HEK293 (cell line): Measurements from ENCODE around the gene CFAP69.

Source experiments
- CTCF ChIA-PET: fragments of 350-600 bp; formaldehyde crosslinking; extraction: SDS; loops from one replicate; lab custom pipeline; 2021; ENCODE audit warnings: antibody characterized with exemption; lab: Yijun Ruan, JAX
- POLR2A ChIA-PET: fragments of 300-600 bp; formaldehyde crosslinking; extraction: SDS; loops from one replicate; lab custom pipeline; 2020; ENCODE audit warnings: antibody characterized with exemption, inconsistent platforms; lab: Yijun Ruan, JAX
- H3K27ac ChIP-seq: fragments of 200-500 bp; sonication (Bioruptor generic); 2 replicates; pipeline ENCODE4 v1.5.1; 2014; ENCODE audit warnings: low read depth, low read length, control low read depth, inconsistent platforms; ENCODE audit errors: extremely low read depth
- H3K36me3 ChIP-seq, 2 experiments: fragments of 200-500 bp in 1 of 2; sonication (Bioruptor generic) in 1 of 2; 1 replicate in 1 of 2; 2 replicates in 1 of 2; pipeline ENCODE4 v1.5.1; 2014 to 2017; ENCODE audit warnings: inconsistent platforms in 2 of 2, low read length in 2 of 2; ENCODE audit not compliant: control insufficient read depth in 2 of 2, insufficient read depth in 1 of 2
- H3K4me1 ChIP-seq: fragments of 200-500 bp; sonication (Bioruptor generic); 2 replicates; pipeline ENCODE4 v1.5.1; 2014; ENCODE audit warnings: mild to moderate bottlenecking, low read length, inconsistent platforms; ENCODE audit not compliant: control insufficient read depth, insufficient read depth
- H3K4me3 ChIP-seq: 2 replicates; pipeline ENCODE4 v1.5.1; 2011; ENCODE audit warnings: low read depth, mild to moderate bottlenecking, control low read depth, low read length, moderate library complexity
- H3K9me3 ChIP-seq: fragments of 200-500 bp; sonication (Bioruptor generic); 2 replicates; pipeline ENCODE4 v1.5.1; 2014; ENCODE audit warnings: low read depth, low read length, inconsistent platforms; ENCODE audit not compliant: control insufficient read depth, insufficient read depth
- BCL11B ChIP-seq: fragments of 450-650 bp; formaldehyde crosslinking; IDR thresholded peaks from 2 replicates; pipeline ENCODE4 v1.5.1; 2016; ENCODE audit warnings: low read depth, missing biosample characterization, missing genetic modification characterization
- GLIS1 ChIP-seq: fragments of 450-650 bp; formaldehyde crosslinking; IDR thresholded peaks from 2 replicates; pipeline ENCODE4 v1.5.1; 2016; ENCODE audit warnings: missing biosample characterization, missing genetic modification characterization
- HOXA7 ChIP-seq: sonication (generic); formaldehyde crosslinking; IDR thresholded peaks from 2 replicates; pipeline ENCODE4 v1.8.1; 2022; ENCODE audit warnings: missing genetic modification reagents, borderline replicate concordance
- IKZF3 ChIP-seq: fragments of 450-650 bp; IDR thresholded peaks from 2 replicates; pipeline ENCODE4 v1.5.0; 2018; ENCODE audit warnings: missing biosample characterization, mild to moderate bottlenecking, missing genetic modification characterization, moderate library complexity
- KLF1 ChIP-seq: fragments of 450-650 bp; formaldehyde crosslinking; IDR thresholded peaks from 2 replicates; pipeline ENCODE4 v1.5.1; 2016; ENCODE audit warnings: missing biosample characterization, missing genetic modification characterization
- KLF9 ChIP-seq: fragments of 450-650 bp; formaldehyde crosslinking; IDR thresholded peaks from 2 replicates; pipeline ENCODE4 v1.5.1; 2016; ENCODE audit warnings: missing biosample characterization, missing genetic modification characterization, low read depth
- MZF1 ChIP-seq: fragments of 450-650 bp; formaldehyde crosslinking; IDR thresholded peaks from 2 replicates; pipeline ENCODE4 v1.5.1; 2017; ENCODE audit warnings: missing biosample characterization, missing genetic modification characterization, borderline replicate concordance
- PRDM4 ChIP-seq: fragments of 450-650 bp; formaldehyde crosslinking; IDR thresholded peaks from 2 replicates; pipeline ENCODE4 v1.5.1; 2017; ENCODE audit warnings: missing biosample characterization, missing genetic modification characterization
- ZBTB11 ChIP-seq: fragments of 450-650 bp; formaldehyde crosslinking; conservative IDR thresholded peaks from 2 replicates; pipeline ENCODE4 v1.5.1; 2016; ENCODE audit warnings: low read depth, missing biosample characterization, missing genetic modification characterization
- ZBTB48 ChIP-seq: fragments of 450-650 bp; formaldehyde crosslinking; IDR thresholded peaks from 2 replicates; pipeline ENCODE4 v1.5.1; 2016; ENCODE audit warnings: missing biosample characterization, missing genetic modification characterization
- ZNF112 ChIP-seq: fragments of 450-650 bp; formaldehyde crosslinking; IDR thresholded peaks from 2 replicates; pipeline ENCODE4 v1.5.0; 2017; ENCODE audit warnings: missing biosample characterization, missing genetic modification characterization
- ZNF16 ChIP-seq: fragments of 450-650 bp; formaldehyde crosslinking; IDR thresholded peaks from 2 replicates; pipeline ENCODE4 v1.5.1; 2016; ENCODE audit warnings: low read depth, missing biosample characterization, missing genetic modification characterization
- ZNF175 ChIP-seq: fragments of 450-650 bp; formaldehyde crosslinking; IDR thresholded peaks from 2 replicates; pipeline ENCODE4 v1.5.1; 2016; ENCODE audit warnings: missing biosample characterization, missing genetic modification characterization
- ZNF19 ChIP-seq: fragments of 450-650 bp; formaldehyde crosslinking; IDR thresholded peaks from 2 replicates; pipeline ENCODE4; 2016; ENCODE audit warnings: missing biosample characterization, missing genetic modification characterization, low read depth
- ZNF202 ChIP-seq: fragments of 450-650 bp; formaldehyde crosslinking; IDR thresholded peaks from 2 replicates; pipeline ENCODE4 v1.5.1; 2016; ENCODE audit warnings: missing biosample characterization, missing genetic modification characterization, borderline replicate concordance
- ZNF221 ChIP-seq: fragments of 450-650 bp; formaldehyde crosslinking; IDR thresholded peaks from 2 replicates; pipeline ENCODE4 v1.5.1; 2017; ENCODE audit warnings: missing biosample characterization, missing genetic modification characterization, borderline replicate concordance
- ZNF24 ChIP-seq: fragments of 450-650 bp; formaldehyde crosslinking; IDR thresholded peaks from 2 replicates; pipeline ENCODE4 v1.5.1; 2016; ENCODE audit warnings: missing biosample characterization, missing genetic modification characterization
- ZNF341 ChIP-seq: fragments of 450-650 bp; formaldehyde crosslinking; IDR thresholded peaks from 2 replicates; pipeline ENCODE4; 2016; ENCODE audit warnings: low read depth, missing biosample characterization, missing genetic modification characterization
- ZNF426 ChIP-seq: fragments of 450-650 bp; formaldehyde crosslinking; IDR thresholded peaks from 2 replicates; pipeline ENCODE4 v1.5.1; 2017; ENCODE audit warnings: missing biosample characterization, missing genetic modification characterization, mild to moderate bottlenecking, inconsistent platforms, moderate library complexity
- ZNF48 ChIP-seq: fragments of 450-650 bp; formaldehyde crosslinking; IDR thresholded peaks from 2 replicates; pipeline ENCODE4 v1.5.1; 2016; ENCODE audit warnings: missing biosample characterization, missing genetic modification characterization
- ZNF596 ChIP-seq: fragments of 450-650 bp; IDR thresholded peaks from 2 replicates; pipeline ENCODE4 v1.5.0; 2018; ENCODE audit warnings: missing biosample characterization, mild to moderate bottlenecking, missing genetic modification characterization, moderate library complexity
- ZNF626 ChIP-seq: fragments of 450-650 bp; sonication (Bioruptor Pico); formaldehyde crosslinking; IDR thresholded peaks from 2 replicates; pipeline ENCODE4 v1.5.1; 2018; ENCODE audit warnings: missing biosample characterization, missing genetic modification characterization, inconsistent platforms
- ZNF692 ChIP-seq: fragments of 450-650 bp; formaldehyde crosslinking; IDR thresholded peaks from 2 replicates; pipeline ENCODE4 v1.5.1; 2016; ENCODE audit warnings: missing biosample characterization, missing genetic modification characterization
- ZSCAN4 ChIP-seq: fragments of 450-650 bp; formaldehyde crosslinking; IDR thresholded peaks from 2 replicates; pipeline ENCODE4 v1.5.1; 2017; ENCODE audit warnings: missing biosample characterization, missing genetic modification characterization

Gene CFAP69

GRCh38 chr7:90233569-90233968 lies 11.4 kb upstream of the CFAP69 start:
- no peaks in the 10 kb centered on the region for H3K9me3 ChIP-seq
- no peak overlapping the region for H3K4me3 ChIP-seq
- no peak for TF ChIP-seq ZNF221
- TF ChIP-seq BCL11B (tag by site-specific recombination): no peak
- no peak for TF ChIP-seq ZNF692 (tag by site-specific recombination)
- TF ChIP-seq IKZF3 (tag by site-specific recombination): no peak
- TF ChIP-seq ZNF19: no peak
- TF ChIP-seq PRDM4: no peak
- no peak for TF ChIP-seq ZBTB48 (tag by site-specific recombination)
- TF ChIP-seq MZF1 (tag by site-specific recombination): no peak
- no peak for TF ChIP-seq HOXA7 (CRISPR knock-in tag)
- no peak for TF ChIP-seq ZBTB11 (tag by site-specific recombination)
- TF ChIP-seq ZNF426 (tag by site-specific recombination): no peak
- TF ChIP-seq ZNF626 (tag by site-specific recombination): no peak
- no peak for TF ChIP-seq ZNF341
- TF ChIP-seq KLF1 (tag by site-specific recombination): no peak
- no peak for TF ChIP-seq KLF9
- TF ChIP-seq ZNF16 (tag by site-specific recombination): no peak
- TF ChIP-seq ZNF202 (tag by site-specific recombination): no peak
- TF ChIP-seq ZNF48: no peak
- TF ChIP-seq ZNF112 (tag by site-specific recombination): no peak
- TF ChIP-seq, all 188 proteins: peak for 0
- Histone ChIP-seq H3K4me1 (no peaks in the 10 kb centered on the region), H3K36me3 (no peaks in the 10 kb centered on the region; a peak in 1 of 3 replicates), H3K27ac (no peak overlapping the region)
- CTCF ChIA-PET: interaction anchor here (0.6 kb wide), 1 partner anchor 14 kb away, joined by 3 read pairs; no protein-coding TSS in a partner anchor
- POLR2A ChIA-PET: no interaction called here

- ChIA-PET POLR2A (interaction anchor here (1.2 kb wide), 1 partner anchor 9 kb away, joined by 3 read pairs; no protein-coding TSS in a partner anchor), CTCF (no interaction called here)
- Histone ChIP-seq H3K36me3 (no peaks in the 10 kb centered on the region; a peak in 1 of 3 replicates), H3K9me3 (no peaks in the 10 kb centered on the region), H3K4me3 (no peak overlapping the region), H3K4me1 (no peaks in the 10 kb centered on the region), H3K27ac (no peak overlapping the region)
- no peak for TF ChIP-seq GLIS1
- no peak for TF ChIP-seq ZNF596 (tag by site-specific recombination)
- no peak for TF ChIP-seq ZNF175
- TF ChIP-seq ZSCAN4 (tag by site-specific recombination): no peak
- no peak for TF ChIP-seq ZNF24 (tag by site-specific recombination)
Observed at GRCh38 chr7:90236721-90237289, 8.2 kb upstream of the CFAP69 start.
